Stimulated activated effector memory CD8-positive, alpha-beta T cell treated with anti-CD3 and anti-CD28 coated beads, Interleukin-12 subunit alpha, Interleukin-12 subunit beta, amount 100 ng/mL, for 72 hours (primary cell): ENCODE data around the gene ARSI.

Source experiments
- ATAC-seq: fragments of 150-1000 bp; cut with Tn5 transposase; 2 replicates; pipeline ENCODE4 v1.10.0; 2021
- DNase-seq, 2 donors: peaks; one replicate each; pipeline ENCODE4 v3.0.0; 2021 to 2022; ENCODE audit warnings: low spot score in 2 of 2
- H3K27ac Mint-ChIP-seq: one replicate; pipeline ENCODE4 v1.8.0; 2022; ENCODE audit warnings: mild to moderate bottlenecking, mixed read lengths
- H3K36me3 Mint-ChIP-seq: one replicate; pipeline ENCODE4 v1.8.0; 2022; ENCODE audit warnings: mild to moderate bottlenecking, mixed read lengths
- H3K4me1 Mint-ChIP-seq: one replicate; pipeline ENCODE4 v1.8.0; 2022; ENCODE audit warnings: mixed read lengths
- H3K4me3 Mint-ChIP-seq: one replicate; pipeline ENCODE4 v1.8.0; 2022; ENCODE audit warnings: mild to moderate bottlenecking, mixed read lengths
- H3K9me3 Mint-ChIP-seq: one replicate; pipeline ENCODE4 v1.8.0; 2022; ENCODE audit warnings: mixed read lengths

The ARSI gene

DNA sequence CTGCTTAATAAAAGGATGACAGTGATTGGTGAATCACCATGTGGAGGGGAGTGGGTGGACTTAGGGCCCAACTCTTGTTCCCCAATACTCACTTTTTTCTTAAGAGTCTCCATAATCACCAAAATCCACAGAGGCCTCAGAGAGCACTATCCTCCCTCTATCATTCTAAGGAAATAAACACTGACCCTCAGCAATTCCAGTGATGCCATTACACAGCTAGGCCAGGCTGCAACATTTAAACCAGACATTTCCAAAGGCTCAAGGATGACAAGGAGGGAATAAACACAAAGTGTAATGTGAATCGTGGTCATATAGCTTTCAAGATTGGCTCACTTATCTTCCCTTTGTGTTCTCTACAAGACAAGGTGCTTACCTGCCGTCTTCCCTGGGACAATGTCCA is 2.4 kb upstream of the ARSI start:
- Mint-ChIP-seq H3K36me3 (no peaks in the 10 kb centered on the region), H3K4me3 (no peak overlapping the region), H3K4me1 (no peaks in the 10 kb centered on the region), H3K27ac (no peak overlapping the region), H3K9me3 (no peaks in the 10 kb centered on the region)
- DNase-seq: no peak
- no peak for ATAC-seq

DNA sequence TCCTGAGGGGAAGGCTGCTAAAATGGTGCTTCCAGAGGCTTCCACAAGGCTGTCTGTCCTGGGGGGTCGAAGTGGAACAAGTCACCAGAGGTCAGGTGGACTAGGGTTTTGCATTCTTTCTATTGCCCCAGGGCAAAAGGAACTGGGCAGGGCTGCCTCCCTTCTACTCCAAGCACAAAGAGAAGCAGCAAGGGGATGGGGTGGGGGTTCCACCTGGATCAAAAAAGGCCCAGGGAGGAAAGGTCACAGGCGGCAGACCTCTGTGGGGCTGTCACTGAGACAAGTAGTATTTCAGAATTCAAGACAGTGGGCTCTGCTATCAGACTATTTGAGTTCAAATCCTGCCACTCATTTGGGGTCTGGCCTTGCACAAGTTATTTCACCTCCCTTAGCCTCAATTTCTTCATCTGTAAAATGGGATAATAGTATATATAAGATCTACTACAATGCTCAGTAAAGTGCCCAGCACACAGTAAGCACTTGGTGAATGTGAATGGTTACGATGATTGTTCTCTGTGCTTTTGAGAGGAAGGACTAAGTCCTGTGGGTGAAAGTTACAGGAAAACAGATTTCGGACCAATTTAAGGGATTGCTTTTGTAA is 1.9 kb upstream of the ARSI start:
- DNase-seq (no peak), ATAC-seq (no peak)
- Mint-ChIP-seq H3K9me3 (no peaks in the 10 kb centered on the region), H3K36me3 (no peaks in the 10 kb centered on the region), H3K27ac (no peak overlapping the region), H3K4me3 (no peak overlapping the region), H3K4me1 (no peaks in the 10 kb centered on the region)

DNA sequence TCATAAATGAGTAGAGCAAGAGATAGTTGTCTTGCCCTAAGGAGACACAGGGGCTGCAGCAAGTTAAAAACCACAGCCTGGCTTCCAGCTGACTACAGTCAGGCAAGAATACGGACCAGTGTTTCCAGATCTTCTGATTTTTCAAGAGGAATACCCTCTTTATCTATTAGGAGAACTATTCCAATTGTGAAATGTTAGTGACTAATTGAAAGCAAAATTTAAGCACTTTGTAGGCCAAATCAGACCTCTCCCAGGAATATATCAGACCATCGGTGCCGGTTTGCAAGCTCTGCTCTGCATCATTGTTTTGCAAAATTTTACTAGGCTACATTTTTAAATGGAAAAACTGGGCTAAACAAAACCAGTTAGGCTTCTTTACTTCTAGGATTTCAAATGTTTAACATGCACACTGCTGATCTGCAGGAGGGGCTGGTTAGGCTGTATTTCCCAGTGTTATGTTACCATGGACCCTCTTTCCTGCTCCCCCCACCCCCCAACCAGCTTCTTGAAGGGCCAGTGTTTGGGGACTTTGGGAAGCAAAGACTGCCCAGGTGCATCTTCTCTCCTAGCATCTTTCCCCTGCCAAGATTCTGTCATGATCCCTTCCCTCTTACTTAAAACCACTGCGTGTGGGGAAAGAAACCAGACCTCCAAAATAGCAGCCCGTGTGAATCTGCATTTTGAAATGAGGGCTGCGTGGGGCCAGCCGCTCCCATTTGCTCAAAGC is 1.1 kb upstream of the ARSI start:
- Mint-ChIP-seq H3K4me1 (no peaks in the 10 kb centered on the region), H3K4me3 (no peak overlapping the region), H3K9me3 (no peaks in the 10 kb centered on the region), H3K36me3 (no peaks in the 10 kb centered on the region), H3K27ac (no peak overlapping the region)
- DNase-seq: no peak
- ATAC-seq: no peak

DNA sequence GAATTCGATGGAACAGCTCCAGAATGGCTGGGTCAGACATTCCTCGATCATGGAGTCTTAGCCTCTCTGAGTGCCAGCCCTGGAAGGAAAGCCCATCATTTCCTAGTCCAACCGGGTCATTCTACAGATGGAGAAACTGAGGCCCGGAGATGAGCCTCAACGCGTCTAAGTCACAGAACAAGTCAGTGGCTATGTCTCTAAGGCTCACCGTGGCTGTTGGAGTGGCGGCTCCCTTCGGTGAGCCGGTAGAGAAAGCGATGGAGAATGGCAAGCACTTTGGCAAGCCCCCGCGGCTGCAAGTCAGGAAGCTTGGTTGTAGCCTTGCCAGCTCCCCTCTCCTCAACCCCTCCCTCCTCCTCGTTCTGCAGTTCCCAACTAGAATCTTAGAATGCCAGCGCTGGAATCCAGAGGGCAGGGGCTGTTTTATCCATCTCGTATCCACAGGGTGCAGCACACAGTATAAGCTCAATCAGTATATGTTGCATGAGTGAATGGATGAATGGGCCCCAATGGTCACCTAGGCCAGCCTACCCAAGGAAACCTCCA is 438 bp upstream of the ARSI start:
- Mint-ChIP-seq H3K27ac (no peak overlapping the region), H3K4me1 (no peaks in the 10 kb centered on the region), H3K9me3 (no peaks in the 10 kb centered on the region), H3K4me3 (no peak overlapping the region), H3K36me3 (no peaks in the 10 kb centered on the region)
- no peak for ATAC-seq
- no peak for DNase-seq

DNA sequence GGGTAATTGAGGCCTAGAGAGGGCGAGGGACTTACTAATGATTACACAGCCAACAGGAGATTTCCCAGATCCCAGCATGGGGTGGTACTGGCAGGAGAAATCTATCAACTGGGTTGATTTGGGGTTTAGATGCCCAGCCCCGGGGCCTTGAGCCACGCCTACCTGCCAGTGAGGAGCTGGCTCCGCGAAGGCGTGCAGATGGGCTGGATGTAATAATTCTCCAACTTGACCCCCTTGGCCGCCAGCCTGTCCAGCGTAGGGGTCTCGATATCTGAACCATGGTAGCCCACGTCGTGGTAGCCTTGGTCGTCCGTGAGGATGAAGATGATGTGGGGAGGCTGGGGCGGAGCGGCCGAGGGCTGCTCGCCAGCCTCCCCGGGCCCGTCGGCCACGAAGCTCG is 804 bp downstream of the ARSI start:
- Mint-ChIP-seq H3K36me3 (no peaks in the 10 kb centered on the region), H3K4me3 (no peak overlapping the region), H3K4me1 (no peaks in the 10 kb centered on the region), H3K27ac (no peak overlapping the region), H3K9me3 (no peaks in the 10 kb centered on the region)
- no peak for DNase-seq
- ATAC-seq: no peak

DNA sequence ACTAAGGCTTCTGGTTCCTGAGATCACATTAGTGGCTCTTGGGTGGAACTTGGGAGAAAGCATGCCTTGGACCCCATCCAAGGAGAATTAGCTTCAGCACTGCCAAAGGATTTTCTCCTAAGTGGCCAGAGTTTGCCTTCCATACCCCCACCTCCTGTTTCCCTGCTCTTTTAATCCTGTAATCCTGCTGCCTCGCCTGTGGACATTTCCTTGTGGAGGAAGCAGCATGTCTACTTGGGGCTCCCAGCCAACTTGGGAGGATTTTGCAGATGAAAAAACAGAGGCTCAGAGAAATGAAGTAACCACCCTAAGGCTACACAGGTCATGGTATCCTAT is 1.6 kb downstream of the ARSI start:
- no peak overlapping the region for H3K4me3 Mint-ChIP-seq
- ATAC-seq: no peak
- no peaks in the 10 kb centered on the region for H3K9me3 Mint-ChIP-seq
- DNase-seq: no peak
- no peaks in the 10 kb centered on the region for H3K4me1 Mint-ChIP-seq
- no peaks in the 10 kb centered on the region for H3K36me3 Mint-ChIP-seq
- H3K27ac Mint-ChIP-seq: no peak overlapping the region

DNA sequence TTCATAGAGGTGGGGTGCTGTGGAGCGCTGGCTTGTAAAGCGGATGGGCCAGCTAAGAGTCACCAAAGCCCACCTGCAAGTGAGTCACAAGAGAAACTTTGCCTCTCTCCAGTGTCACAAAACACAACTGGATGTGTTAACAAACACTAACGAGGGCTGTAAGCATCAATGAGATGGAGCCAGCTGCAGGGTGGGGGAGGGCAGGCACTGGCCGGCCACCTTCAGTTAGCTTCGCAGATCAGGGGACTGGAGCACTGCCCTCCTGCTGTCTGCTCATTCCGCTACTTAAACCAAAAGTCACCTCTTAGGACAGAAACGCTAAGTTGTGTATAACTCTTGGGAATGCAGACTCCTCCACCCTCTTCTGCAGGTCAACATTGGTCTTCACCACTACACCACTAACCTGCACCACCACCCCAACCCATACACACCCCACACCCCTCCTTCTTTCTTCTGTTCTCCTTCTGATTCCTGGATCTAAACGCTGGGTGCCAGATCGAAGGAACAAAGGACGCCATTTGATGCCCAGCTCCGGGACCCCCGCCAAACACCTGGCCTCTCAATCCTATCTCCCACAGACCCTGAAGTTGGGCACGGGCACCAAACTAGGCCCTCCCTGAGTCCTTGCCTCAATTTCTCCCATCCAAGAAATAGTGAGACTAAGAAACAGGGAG is 2.1 kb downstream of the ARSI start:
- Mint-ChIP-seq H3K4me1 (no peaks in the 10 kb centered on the region), H3K9me3 (no peaks in the 10 kb centered on the region), H3K27ac (no peak overlapping the region), H3K4me3 (no peak overlapping the region), H3K36me3 (no peaks in the 10 kb centered on the region)
- ATAC-seq (no peak), DNase-seq (no peak)

DNA sequence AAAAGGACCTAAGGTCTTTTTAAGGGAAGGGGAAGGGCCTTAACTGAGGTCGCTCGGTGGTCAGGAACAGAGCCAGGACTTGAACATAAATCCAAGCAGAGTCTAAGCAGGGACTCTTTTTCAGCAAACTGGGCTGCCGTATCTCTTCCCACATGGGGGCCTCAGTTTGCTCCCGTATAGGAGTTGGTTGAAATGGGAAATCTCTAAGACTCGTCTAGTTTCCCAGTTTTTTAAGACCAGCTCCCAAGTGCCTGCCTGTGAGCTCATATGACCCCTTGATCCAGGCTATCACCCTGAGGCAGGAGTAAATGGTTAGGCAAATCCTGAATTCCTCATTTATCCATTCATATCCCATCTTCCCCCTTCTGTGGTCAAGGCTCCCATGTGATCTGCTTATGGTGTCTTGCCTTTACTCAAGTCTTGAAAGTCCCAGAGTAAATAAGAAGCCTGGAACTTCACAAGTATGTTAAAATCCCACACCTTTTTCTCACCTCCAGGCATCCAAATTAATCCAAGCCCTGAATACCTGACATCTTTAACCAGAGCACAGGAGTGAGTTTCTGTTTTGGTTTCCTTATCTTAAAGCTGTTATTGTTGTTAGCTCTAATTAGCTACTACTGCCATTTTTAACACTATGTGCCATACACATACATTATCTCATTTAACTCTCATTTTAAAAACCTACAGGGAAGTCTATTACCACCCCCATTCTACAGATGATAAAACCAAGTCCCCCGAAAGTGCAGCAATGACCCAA is 3.0 kb downstream of the ARSI start:
- ATAC-seq (no peak), DNase-seq (no peak)
- no peak overlapping the region for H3K4me3 Mint-ChIP-seq
- H3K27ac Mint-ChIP-seq: no peak overlapping the region
- H3K36me3 Mint-ChIP-seq: no peaks in the 10 kb centered on the region
- no peaks in the 10 kb centered on the region for H3K9me3 Mint-ChIP-seq
- H3K4me1 Mint-ChIP-seq: no peaks in the 10 kb centered on the region

DNA sequence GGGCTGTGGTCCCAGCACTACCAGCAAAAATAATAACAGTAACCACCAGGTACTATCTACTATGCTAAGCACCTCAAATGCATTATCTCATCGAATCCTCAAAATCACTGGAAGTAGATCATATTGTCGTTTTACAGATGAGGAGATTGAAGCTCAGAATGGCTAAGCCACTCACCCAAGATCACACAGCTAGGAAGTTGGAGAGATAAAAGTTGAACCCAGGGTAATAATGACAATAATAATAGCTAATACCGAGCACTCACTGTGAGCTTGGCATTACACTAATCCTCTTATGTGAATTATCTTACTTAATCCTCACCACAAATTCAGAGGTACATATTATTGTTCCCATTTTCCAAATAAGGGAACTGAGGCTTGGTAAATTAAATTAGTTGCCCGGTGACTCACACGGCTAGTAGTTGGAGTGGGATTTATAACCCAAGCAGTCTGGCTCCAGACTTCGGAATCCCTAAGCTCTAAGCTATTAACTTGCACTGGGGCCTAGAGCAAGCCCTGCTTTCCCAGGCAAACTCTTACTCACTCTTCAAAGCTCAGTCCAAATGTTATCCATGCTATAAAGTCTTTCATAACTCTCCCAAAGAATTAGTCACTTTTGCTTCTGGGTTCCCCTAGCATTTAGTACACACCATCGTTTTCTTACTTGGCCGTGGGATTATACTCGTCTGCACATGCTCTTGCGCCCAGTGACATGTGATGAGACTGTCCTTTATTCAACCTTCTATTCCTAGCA is 3.8 kb downstream of the ARSI start:
- DNase-seq: no peak
- Mint-ChIP-seq H3K4me3 (no peak overlapping the region), H3K4me1 (no peaks in the 10 kb centered on the region), H3K27ac (no peak overlapping the region), H3K36me3 (no peaks in the 10 kb centered on the region), H3K9me3 (no peaks in the 10 kb centered on the region)
- ATAC-seq: no peak

DNA sequence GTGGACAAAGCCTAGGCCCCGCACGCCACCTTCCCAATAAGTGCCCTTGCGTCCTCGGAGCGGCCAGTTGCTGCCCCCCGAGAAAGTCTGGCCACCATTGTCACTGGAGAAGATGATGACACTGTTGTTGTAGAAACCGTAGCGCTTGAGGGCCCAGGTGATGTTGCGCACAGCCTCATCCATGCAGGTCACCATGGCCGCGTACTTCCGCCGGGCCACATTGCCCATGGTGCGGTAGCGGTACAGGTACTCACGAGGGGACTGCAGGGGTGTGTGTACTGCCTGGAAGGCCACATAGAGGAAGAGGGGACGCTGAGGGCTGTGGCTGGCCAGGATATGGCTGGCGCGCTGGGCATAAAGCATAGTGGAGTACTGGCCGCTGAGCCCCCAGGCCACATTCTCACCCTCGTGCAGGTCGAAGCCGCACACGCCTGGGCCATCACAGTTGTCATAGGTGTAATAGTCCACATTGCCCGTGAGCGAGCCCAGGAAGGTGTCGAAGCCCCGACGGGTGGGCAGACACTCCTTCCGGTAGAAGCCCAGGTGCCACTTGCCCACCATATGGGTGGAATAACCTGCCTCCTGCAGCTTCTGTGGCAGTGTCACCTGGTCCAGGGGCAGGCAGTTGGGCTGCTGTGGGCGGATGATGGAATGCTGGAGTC is 4.6 kb downstream of the ARSI start:
- DNase-seq: no peak
- Mint-ChIP-seq H3K4me3 (no peak overlapping the region), H3K4me1 (no peaks in the 10 kb centered on the region), H3K9me3 (no peaks in the 10 kb centered on the region), H3K27ac (no peak overlapping the region), H3K36me3 (no peaks in the 10 kb centered on the region)
- ATAC-seq: no peak

DNA sequence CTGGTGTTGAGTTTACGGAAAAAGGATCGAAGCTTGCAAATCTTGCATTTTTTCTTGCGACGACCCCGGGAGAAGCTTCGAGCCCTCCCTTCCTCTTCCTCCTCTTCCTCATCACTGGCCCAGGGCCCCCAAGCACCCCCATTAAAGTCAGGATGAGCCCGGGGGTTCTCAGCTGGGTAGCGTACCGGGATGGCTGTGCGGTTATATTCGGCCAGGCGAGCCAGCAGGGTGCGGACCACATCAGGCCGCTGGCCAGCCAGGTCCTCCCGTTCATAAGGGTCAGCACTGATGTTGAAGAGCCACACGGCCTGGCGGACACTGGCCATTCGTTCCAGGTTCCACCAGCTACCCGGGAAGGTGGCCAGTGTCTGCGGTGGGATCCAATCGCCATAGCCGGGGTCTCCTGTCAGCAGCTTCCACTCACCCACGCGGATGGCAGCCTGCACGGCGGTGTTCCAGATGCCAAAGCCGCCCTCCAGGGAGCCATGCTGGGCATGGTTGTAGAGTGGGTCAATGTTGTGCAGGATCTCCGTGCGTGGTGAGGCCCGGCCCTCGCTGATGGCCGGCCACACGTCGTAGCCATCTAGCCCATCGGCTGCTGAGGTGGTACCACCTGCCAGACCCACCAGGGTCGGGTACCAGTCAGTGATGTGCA is 5.3 kb downstream of the ARSI start:
- Mint-ChIP-seq H3K27ac (no peak overlapping the region), H3K4me1 (no peaks in the 10 kb centered on the region), H3K36me3 (no peaks in the 10 kb centered on the region), H3K4me3 (no peak overlapping the region), H3K9me3 (no peaks in the 10 kb centered on the region)
- ATAC-seq (no peak), DNase-seq (no peak)

DNA sequence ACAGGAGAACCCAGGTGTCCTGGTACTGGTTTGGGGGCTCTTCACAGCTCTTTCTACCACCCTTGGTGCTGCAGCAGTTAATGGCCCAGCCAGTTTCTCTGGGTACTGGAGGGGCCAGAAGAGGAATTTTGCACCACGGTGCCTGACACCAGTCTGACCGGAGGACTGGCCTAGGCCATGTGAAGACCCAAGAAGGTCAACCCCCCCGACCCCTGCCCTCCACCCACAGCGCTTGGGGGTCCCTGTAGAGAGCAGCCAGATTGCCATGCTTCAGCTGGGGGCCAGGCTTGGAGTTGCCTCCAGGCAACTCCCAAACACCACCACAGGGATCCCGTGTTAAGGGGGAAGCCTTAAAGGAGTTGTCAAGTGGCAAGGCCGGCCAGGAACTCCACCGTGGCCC is 6.2 kb downstream of the ARSI start:
- no peaks in the 10 kb centered on the region for H3K36me3 Mint-ChIP-seq
- no peak overlapping the region for H3K27ac Mint-ChIP-seq
- H3K9me3 Mint-ChIP-seq: no peaks in the 10 kb centered on the region

DNA sequence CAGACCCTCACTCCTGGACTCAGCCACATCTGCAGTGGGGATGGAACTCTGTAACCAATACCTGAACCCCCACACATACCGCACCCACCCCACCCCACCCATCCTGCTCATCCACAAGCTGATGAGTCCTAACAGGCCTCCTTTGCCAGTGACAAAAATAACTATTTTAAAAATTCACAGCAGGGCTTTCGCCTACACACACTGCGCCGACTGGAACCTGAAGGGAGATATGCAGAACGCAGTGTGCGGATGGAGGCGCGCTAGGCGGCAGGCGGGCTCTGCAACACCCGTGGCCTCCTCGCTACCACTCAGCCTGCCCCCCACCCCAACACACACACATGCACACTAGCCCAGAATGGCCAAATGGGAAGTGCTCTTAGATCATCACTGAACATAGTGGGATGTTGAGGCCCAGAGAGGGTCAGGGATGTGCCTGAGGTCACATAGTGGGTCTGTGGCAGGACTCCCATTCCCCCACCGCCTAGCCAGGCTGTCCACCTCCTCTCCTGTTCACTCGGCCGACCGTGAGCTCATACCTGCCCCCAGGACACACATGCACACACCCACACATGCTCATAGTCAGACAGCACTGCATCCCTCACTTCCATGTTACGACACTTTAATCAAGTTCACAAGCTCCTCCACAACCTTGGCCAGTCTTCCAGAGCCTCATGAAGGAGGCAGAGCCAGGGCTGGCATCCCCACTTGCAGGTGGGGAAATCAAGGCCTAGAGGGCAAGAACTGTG is 6.8 kb downstream of the ARSI start:
- Mint-ChIP-seq H3K9me3 (no peaks in the 10 kb centered on the region), H3K36me3 (no peaks in the 10 kb centered on the region), H3K4me3 (no peak overlapping the region), H3K27ac (no peak overlapping the region), H3K4me1 (no peaks in the 10 kb centered on the region)
- DNase-seq (no peak), ATAC-seq (no peak)

More for the DNA sequence above, 6.2 kb downstream of the ARSI start:
- Mint-ChIP-seq H3K4me1 (no peaks in the 10 kb centered on the region), H3K4me3 (no peak overlapping the region)
- no peak for ATAC-seq
- no peak for DNase-seq
